ENCODE results near the gene PPP6C.
"Not testable (repeated sequence)": the region's sequence is repeated elsewhere in the genome, so short reads cannot be mapped to it uniquely, and the experiment has no call there.

The PPP6C gene

GRCh38 chr9:125183054-125183453 is 6.5 kb downstream of the PPP6C start:
- DNase-seq (ENCODE audit: low read depth, low spot score) = no peak

GRCh38 chr9:125181756-125182155 is 7.8 kb downstream of the PPP6C start:
- DNase-seq (ENCODE audit: low read depth, low spot score) = not testable (repeated sequence)

- DNase-seq (ENCODE audit: low read depth, low spot score) = no peak
Observed at GRCh38 chr9:125180876-125181275, 8.7 kb downstream of the PPP6C start.

- not testable (repeated sequence) for DNase-seq (ENCODE audit: low read depth, low spot score)
Observed at GRCh38 chr9:125179776-125180175, 9.8 kb downstream of the PPP6C start.

GRCh38 chr9:125177888-125178287 is 11.7 kb downstream of the PPP6C start:
- DNase-seq (ENCODE audit: low read depth, low spot score) = no peak

GRCh38 chr9:125176636-125177035 is 13.0 kb downstream of the PPP6C start:
- no peak for DNase-seq (ENCODE audit: low read depth, low spot score)

- no peak for DNase-seq (ENCODE audit: low read depth, low spot score)
Observed at GRCh38 chr9:125172031-125172755, 17.4 kb downstream of the PPP6C start.

- no peak for DNase-seq (ENCODE audit: low read depth, low spot score)
Observed at GRCh38 chr9:125169895-125170294, 19.7 kb downstream of the PPP6C start.

- no peak for DNase-seq (ENCODE audit: low read depth, low spot score)
Observed at GRCh38 chr9:125166762-125167161, 22.8 kb downstream of the PPP6C start.

- not testable (repeated sequence) for DNase-seq (ENCODE audit: low read depth, low spot score)
Observed at GRCh38 chr9:125162891-125163290, 26.7 kb downstream of the PPP6C start.

GRCh38 chr9:125161284-125161918 is 28.2 kb downstream of the PPP6C start:
- DNase-seq (ENCODE audit: low read depth, low spot score) = no peak

GRCh38 chr9:125160750-125161149 is 28.9 kb downstream of the PPP6C start:
- DNase-seq (ENCODE audit: low read depth, low spot score) = no peak

- no peak for DNase-seq (ENCODE audit: low read depth, low spot score)
Observed at GRCh38 chr9:125156551-125156950, 33.1 kb downstream of the PPP6C start.

GRCh38 chr9:125153712-125154367 is 35.8 kb downstream of the PPP6C start:
- no peak for DNase-seq (ENCODE audit: low read depth, low spot score)

GRCh38 chr9:125151730-125152129 is 37.9 kb downstream of the PPP6C start:
- no peak for DNase-seq (ENCODE audit: low read depth, low spot score)

- no peak for DNase-seq (ENCODE audit: low read depth, low spot score)
Observed at GRCh38 chr9:125150349-125151245, 39.0 kb downstream of the PPP6C start.

GRCh38 chr9:125147401-125147951 is 42.1 kb downstream of the PPP6C start:
- no peak for DNase-seq (ENCODE audit: low read depth, low spot score)

- no peak for DNase-seq (ENCODE audit: low read depth, low spot score)
Observed at GRCh38 chr9:125146247-125146646, 43.4 kb downstream of the PPP6C start.

GRCh38 chr9:125145425-125145824 is 44.2 kb downstream of the PPP6C start:
- no peak for DNase-seq (ENCODE audit: low read depth, low spot score)

- peak; percentile 97 for DNase-seq (ENCODE audit: low read depth, low spot score)
Observed at GRCh38 chr9:125143377-125144090, 46.1 kb downstream of the PPP6C start, which contains the start of gene SCAI. TSS of gene SCAI (minus strand) at chr9:125143528. CDS start at chr9:125143437, 91 bp downstream.

Measured in smooth muscle cell of the brain vasculature (primary cell).